Fibroblast of lung (primary cell): ENCODE data around the gene KCNT1.

Source experiments
- EZH2 ChIP-seq: IDR thresholded peaks from 2 replicates; pipeline ENCODE4 v1.5.1; 2012; ENCODE audit warnings: low read length, control low read depth, mild to moderate bottlenecking; ENCODE audit errors: missing control alignments
- TF ChIP-seq, protein P1 (sequence below), 2 donors: IDR thresholded peaks in 1 of 2; conservative IDR thresholded peaks in 1 of 2; 1 replicate in 1 of 2; 2 replicates in 1 of 2; pipeline ENCODE4 v1.5.1; 2011 to 2012; ENCODE audit warnings: low read length in 2 of 2, control low read depth in 1 of 2, inconsistent platforms in 1 of 2, low read depth in 1 of 2, mild to moderate bottlenecking in 1 of 2

DNA sequence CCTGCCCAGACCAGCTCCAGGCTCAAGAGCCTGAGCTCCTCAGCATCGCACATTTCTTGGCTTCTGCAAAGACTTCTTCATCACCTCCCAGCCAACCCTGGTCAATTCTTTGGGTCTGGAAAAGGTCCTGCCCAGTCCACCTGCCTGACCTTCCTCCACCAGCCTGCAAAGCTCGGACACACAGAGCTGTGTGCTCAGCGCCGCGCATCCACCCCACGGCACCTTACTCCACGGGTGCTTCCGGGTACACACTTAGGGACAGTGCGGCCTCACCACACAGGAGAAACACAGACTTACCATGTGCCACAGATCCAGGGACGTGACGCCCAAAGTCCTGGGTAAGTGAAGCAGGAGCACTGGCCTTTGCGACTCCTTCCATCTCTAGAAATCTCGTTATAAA, 97.3 kb downstream of the KCNT1 start:
- TF ChIP-seq, protein P1, sequence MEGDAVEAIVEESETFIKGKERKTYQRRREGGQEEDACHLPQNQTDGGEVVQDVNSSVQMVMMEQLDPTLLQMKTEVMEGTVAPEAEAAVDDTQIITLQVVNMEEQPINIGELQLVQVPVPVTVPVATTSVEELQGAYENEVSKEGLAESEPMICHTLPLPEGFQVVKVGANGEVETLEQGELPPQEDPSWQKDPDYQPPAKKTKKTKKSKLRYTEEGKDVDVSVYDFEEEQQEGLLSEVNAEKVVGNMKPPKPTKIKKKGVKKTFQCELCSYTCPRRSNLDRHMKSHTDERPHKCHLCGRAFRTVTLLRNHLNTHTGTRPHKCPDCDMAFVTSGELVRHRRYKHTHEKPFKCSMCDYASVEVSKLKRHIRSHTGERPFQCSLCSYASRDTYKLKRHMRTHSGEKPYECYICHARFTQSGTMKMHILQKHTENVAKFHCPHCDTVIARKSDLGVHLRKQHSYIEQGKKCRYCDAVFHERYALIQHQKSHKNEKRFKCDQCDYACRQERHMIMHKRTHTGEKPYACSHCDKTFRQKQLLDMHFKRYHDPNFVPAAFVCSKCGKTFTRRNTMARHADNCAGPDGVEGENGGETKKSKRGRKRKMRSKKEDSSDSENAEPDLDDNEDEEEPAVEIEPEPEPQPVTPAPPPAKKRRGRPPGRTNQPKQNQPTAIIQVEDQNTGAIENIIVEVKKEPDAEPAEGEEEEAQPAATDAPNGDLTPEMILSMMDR (conservative IDR thresholded peaks at IDR 0.05 in 1 of 2, IDR thresholded peaks at IDR 0.05 in 1 of 2; ENCODE audit: low read depth in 1 of 2, low read length in 2 of 2), result no peak
- TF ChIP-seq EZH2, result no peak
